Glomerular endothelial cell (primary cell): ENCODE results near the gene MPRIP. TPM values are rescaled to one million over a fixed set of nuclear protein-coding genes. Genes with fewer than 3 reads are reported as not detected.

Source experiments
- DNase-seq: peaks from one replicate; pipeline ENCODE4 v3.0.0-alpha.2; 2011; ENCODE audit warnings: low read depth, low spot score; ENCODE audit errors: extremely low read depth
- total RNA-seq: library from RNA; depleted of rRNA; stranded (reverse); fragments of >200 nt; gene quantifications from 2 replicates; pipeline ENCODE4 v1.2.3, GENCODE V29; 2015

The MPRIP gene
- total RNA-seq, 1 donor from 2014 or later, result 160 TPM

- no peak for DNase-seq
These were observed 13.2 kb upstream of the MPRIP start for GRCh38 chr17:17028878-17029535.

- DNase-seq, result no peak
These were observed 12.3 kb upstream of the MPRIP start for GRCh38 chr17:17029938-17030337.

GRCh38 chr17:17030515-17031211, 11.6 kb upstream of the MPRIP start:
- DNase-seq, result no peak

GRCh38 chr17:17032131-17032692, 10.0 kb upstream of the MPRIP start:
- DNase-seq, result no peak

GRCh38 chr17:17033466-17033865, 8.8 kb upstream of the MPRIP start:
- DNase-seq, result no peak

GRCh38 chr17:17034026-17034425, 8.2 kb upstream of the MPRIP start:
- no peak for DNase-seq

- no peak for DNase-seq
These were observed 7.7 kb upstream of the MPRIP start for GRCh38 chr17:17034496-17035075.

GRCh38 chr17:17035490-17035889, 6.8 kb upstream of the MPRIP start:
- DNase-seq, result no peak

- no peak for DNase-seq
These were observed 6.2 kb upstream of the MPRIP start for GRCh38 chr17:17035920-17036523.

GRCh38 chr17:17036524-17036998, 5.7 kb upstream of the MPRIP start:
- no peak for DNase-seq

GRCh38 chr17:17039911-17040310, 2.3 kb upstream of the MPRIP start:
- no peak for DNase-seq

GRCh38 chr17:17041018-17041521, 1.2 kb upstream of the MPRIP start:
- no peak for DNase-seq

GRCh38 chr17:17041571-17042383, 480 bp upstream of the MPRIP start:
- DNase-seq, result no peak

GRCh38 chr17:17042851-17043460, 699 bp downstream of the MPRIP start:
- DNase-seq, result no peak

- DNase-seq, result no peak
These were observed 1.4 kb downstream of the MPRIP start for GRCh38 chr17:17043461-17044271.

- DNase-seq, result no peak
These were observed 2.7 kb downstream of the MPRIP start for GRCh38 chr17:17044846-17045561.

- no peak for DNase-seq
These were observed 5.8 kb downstream of the MPRIP start for GRCh38 chr17:17048106-17048505.
